Psoas muscle (tissue), 8 donors: ENCODE results near the gene PRRC2A. TPM values are rescaled to one million over a fixed set of nuclear protein-coding genes. Genes with fewer than 3 reads are reported as not detected.
A peak's percentile ranks its signal among the peaks of the same experiment; 100 is the strongest.

Source experiments
- ATAC-seq, 4 donors: fragments of 200-7000 bp; cut with Tn5 transposase; one replicate each; pipeline ENCODE4 v1.9.1; 2020; ENCODE audit warnings: moderate library complexity in 3 of 4, mild to moderate bottlenecking in 2 of 4
- DNase-seq, 2 donors: peaks; one replicate each; pipeline ENCODE4 v3.0.0-alpha.2; 2020
- H3K27ac ChIP-seq: fragments of 200-600 bp; one replicate; pipeline ENCODE4 v1.8.0; 2022
- H3K27me3 ChIP-seq, 3 donors: fragments of 200-600 bp in 1 of 3; one replicate each; pipeline versions ENCODE4 v1.6.1 to v1.8.0; 2013 to 2022; ENCODE audit warnings: low read length in 2 of 3, mild to moderate bottlenecking in 2 of 3, moderate library complexity in 1 of 3; ENCODE audit not compliant: insufficient read depth in 3 of 3
- H3K36me3 ChIP-seq, 2 donors: fragments of 200-600 bp in 1 of 2; one replicate each; pipeline versions ENCODE4 v1.6.1 to v1.8.0; 2013 to 2022; ENCODE audit warnings: low read depth in 1 of 2, mild to moderate bottlenecking in 1 of 2, moderate library complexity in 1 of 2; ENCODE audit not compliant: insufficient read depth in 1 of 2
- H3K4me1 ChIP-seq: fragments of 200-600 bp; one replicate; pipeline ENCODE4 v1.8.0; 2022
- H3K4me3 ChIP-seq: fragments of 200-600 bp; one replicate; pipeline ENCODE4 v1.8.0; 2022; ENCODE audit warnings: mild to moderate bottlenecking
- H3K9me3 ChIP-seq: fragments of 200-600 bp; one replicate; pipeline ENCODE4 v1.8.0; 2022
- CTCF ChIP-seq: fragments of 200-600 bp; IDR thresholded peaks from one replicate; pipeline ENCODE4 v1.8.0; 2022; ENCODE audit warnings: antibody characterized with exemption
- WGBS, 3 donors: extraction: QIAGEN DNeasy Blood & Tissue Kit; methylation state at CpG; one replicate each; pipeline versions ENCODE4 v1.1.6 to v1.1.7; 2013; 5-methylcytosine and 5-hydroxymethylcytosine counted together
- intact Hi-C, 2 donors: fragments of 100-400 bp; cut with DNase I; formaldehyde crosslinking; loops; one replicate each; pipeline versions ENCODE4 v1.11.0 to v1.14.2; 2022
- polyA plus RNA-seq, 3 donors: library from polyadenylated mRNA; stranded (reverse); fragments of 200-250 nt; gene quantifications; one replicate each; pipeline ENCODE4 v1.2.3, GENCODE V29; 2013
- total RNA-seq, 4 donors: library from RNA; stranded (reverse); fragmentation: NEBNext Ultra II Directional in 2 of 4; extraction: Animal tissue kit (Norgen Biotek cat#: 25700) in 2 of 4; gene quantifications; one replicate each; pipeline versions ENCODE4 v1.2.1 to v1.2.4, GENCODE V29; 2021 to 2023
- donor health status: healthy with polysubstance abuse.
- donor health status: DM: no; HTN: no; CAD: no; lungs with moderate emphysema.
- donor health status: Bipolar disorder and iron deficiency.
- donor health status: healthy.
- donor health status: DM: yes; HTN: yes; CAD: no.
- donor health status: DM: no; HTN: no; CAD: no.
- donor health status: DM: no; HTN: no; CAD: no.
- donor health status: DM: yes; HTN: yes; CAD: no.

Gene PRRC2A
- total and polyA plus RNA-seq, 7 donors, result 60.2 to 119 (median 81.4) TPM

DNA sequence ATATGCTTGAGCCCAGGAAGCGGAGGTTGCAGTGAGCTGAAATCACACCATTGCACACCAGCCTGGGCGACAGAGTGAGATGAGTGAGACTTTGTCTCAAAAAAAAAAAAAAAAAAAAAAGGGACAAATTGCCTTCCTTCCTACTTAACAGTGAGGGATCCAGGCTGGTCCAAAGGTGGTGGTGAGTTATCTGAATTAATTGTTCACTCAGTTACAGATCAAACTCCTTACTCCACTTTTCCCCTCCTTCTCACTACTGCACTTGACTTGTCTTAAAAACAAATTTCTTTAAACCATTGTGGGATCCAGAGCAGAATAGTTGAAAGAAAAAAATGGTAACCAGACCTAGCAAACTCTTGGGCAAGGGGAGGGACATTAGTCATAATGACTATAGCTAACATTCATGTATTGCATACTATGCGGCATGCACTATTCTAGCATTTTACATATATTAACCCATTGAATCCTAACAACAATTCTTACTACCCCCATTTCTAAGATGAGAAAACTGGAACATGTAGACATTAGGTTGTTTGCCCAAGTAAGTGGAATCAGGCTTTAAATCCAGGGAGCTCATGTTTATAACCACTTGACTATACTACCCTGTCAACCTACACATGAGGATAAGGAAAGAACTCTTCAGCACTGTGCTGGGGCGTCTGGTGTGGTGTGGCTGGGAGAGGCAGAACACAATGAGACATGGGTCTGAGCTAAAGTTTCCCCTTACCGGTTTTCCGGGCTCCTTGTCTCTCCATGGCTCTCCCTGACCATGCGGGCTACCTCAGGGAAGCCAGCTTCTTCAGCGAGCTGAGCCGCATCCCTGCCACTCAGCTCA lies 42.8 kb downstream of the PRRC2A start:
- DNase-seq (no peak), ATAC-seq (no peak)
- Histone ChIP-seq H3K4me1 (peaks cover 58% of the 10 kb centered on the region), H3K4me3 (peak overlapping the region; percentile 91), H3K27me3 (no peaks in the 10 kb centered on the region), H3K9me3 (no peaks in the 10 kb centered on the region), H3K27ac (peak overlapping the region; percentile 97), H3K36me3 (peaks cover 5 to 43% of the 10 kb centered on the region in 2 donors)
- 51 to 57% (median 51%) methylated on average over 9 of the region's 9 CpGs for WGBS, 3 donors
- intact Hi-C loops, result loop anchor here in 1 of 2 donors (5.0 kb wide), 1 partner anchor 116 kb away; the partner anchor contains the start of genes ATP6V1G2 and NFKBIL1
- no peak for TF ChIP-seq CTCF

DNA sequence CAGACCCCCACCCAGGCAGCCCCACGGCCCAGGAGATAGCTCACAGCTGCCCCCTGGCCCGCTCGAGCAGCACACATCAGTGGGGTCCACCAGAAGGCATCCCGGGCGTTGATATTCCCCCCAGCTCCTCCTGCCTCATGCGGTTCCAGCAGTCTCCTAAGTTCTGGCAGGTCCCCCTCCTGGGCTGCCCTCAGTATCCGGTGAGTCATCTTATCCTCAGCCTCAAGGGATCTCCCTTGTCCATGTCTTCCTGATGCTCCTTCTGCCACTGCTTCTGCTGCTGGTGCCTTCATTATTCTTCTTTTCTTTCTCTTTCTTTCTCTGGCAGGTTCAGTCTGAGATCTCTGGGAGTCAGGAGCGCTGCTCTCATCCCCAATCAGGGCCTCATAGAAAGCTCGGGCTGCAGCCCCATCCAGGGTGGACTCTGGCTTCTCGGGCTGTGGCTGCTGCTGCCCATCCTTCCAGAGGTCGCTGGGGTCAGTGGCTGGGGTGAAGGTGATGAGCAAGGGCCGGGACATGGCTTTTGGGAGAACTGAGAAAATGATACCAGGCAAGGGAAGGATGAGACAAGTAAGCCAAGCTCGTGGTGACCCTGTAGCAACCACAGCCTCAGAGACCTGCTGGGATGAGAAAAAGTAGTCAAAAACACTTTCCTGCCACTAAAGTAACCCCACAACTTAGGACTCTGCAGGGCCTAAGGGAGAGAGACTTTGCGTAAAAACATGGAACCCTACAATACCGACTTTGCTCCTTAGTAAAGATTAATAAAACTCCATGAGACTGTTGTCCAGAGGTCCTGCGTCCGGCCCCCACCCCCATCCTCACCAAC lies 43.7 kb downstream of the PRRC2A start:
- peak; percentile 46 to 72 for DNase-seq
- H3K9me3 ChIP-seq, result no peaks in the 10 kb centered on the region
- 10 to 13% (median 12%) methylated on average over 17 of the region's 17 CpGs for WGBS, 3 donors
- H3K36me3 ChIP-seq, result peaks cover 12 to 51% of the 10 kb centered on the region in 2 donors
- H3K27ac ChIP-seq, result peak overlapping the region; percentile 97
- peak in 3 of 4 donors; percentile 12 to 37 (median 19) for ATAC-seq
- H3K4me3 ChIP-seq, result peak overlapping the region; percentile 91
- intact Hi-C loops, result loop anchor here in 1 of 2 donors (5.0 kb wide), 1 partner anchor 117 kb away; the partner anchor contains the start of genes ATP6V1G2 and NFKBIL1
- peaks cover 50% of the 10 kb centered on the region for H3K4me1 ChIP-seq
- no peak for TF ChIP-seq CTCF
- no peaks in the 10 kb centered on the region for H3K27me3 ChIP-seq

GRCh38 chr6:31664790-31665500 lies 44.4 kb downstream of the PRRC2A start, which contains the start of gene GPANK1:
GPANK1 (minus strand) TSS chr6:31664997; CDS start chr6:31664478, 519 bp downstream.
- intact Hi-C loops, result loop anchor here (5.0 kb wide), 3 partner anchors 72 to 287 kb away; partner anchors contain the start of genes ATP6V1G2 (in 1 of the 2), CLIC1 (in 1 of the 2) and NFKBIL1 (in 1 of the 2)
- Histone ChIP-seq H3K36me3 (peaks cover 16 to 59% of the 10 kb centered on the region in 2 donors), H3K27ac (peak within 1 kb of the TSS; percentile 97), H3K27me3 (no peaks in the 10 kb centered on the region), H3K9me3 (no peaks in the 10 kb centered on the region), H3K4me1 (peaks cover 42% of the 10 kb centered on the region), H3K4me3 (peak within 1 kb of the TSS; percentile 91)
- peak; percentile 89 to 95 for DNase-seq
- WGBS, 3 donors, result 0 to 1% (median 0%) methylated on average over 39 of the region's 39 CpGs
- no peak for TF ChIP-seq CTCF
- peak; percentile 69 to 80 (median 74) for ATAC-seq
